GM18502 (cell line): ENCODE data around the gene RANBP17.

ENCODE experiments used
- ATAC-seq: cut with Tn5 transposase; IDR thresholded peaks from one replicate; pipeline ENCODE4 v1.9.1; 2021; ENCODE audit warnings: mild to moderate bottlenecking; ENCODE audit not compliant: unreplicated experiment, poor library complexity

Gene RANBP17

DNA sequence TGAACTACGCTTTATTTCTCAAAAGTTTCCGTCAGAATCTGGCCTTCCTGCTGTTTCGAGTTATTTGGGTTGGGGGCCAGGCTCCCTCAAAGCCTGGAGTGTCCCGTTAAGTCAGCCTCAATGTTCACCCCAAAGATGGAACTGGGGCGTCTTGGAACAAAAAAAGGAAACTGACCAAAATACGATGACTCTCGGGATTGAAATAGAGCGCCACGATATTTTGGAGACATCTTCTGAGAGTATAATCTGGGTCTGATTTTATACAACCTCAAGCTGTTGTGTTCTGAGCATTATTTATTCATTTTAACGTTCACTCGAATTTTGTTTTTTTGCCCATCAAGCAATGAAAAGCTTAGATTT is 475.4 kb downstream of the RANBP17 start:
- ATAC-seq = no peak

DNA sequence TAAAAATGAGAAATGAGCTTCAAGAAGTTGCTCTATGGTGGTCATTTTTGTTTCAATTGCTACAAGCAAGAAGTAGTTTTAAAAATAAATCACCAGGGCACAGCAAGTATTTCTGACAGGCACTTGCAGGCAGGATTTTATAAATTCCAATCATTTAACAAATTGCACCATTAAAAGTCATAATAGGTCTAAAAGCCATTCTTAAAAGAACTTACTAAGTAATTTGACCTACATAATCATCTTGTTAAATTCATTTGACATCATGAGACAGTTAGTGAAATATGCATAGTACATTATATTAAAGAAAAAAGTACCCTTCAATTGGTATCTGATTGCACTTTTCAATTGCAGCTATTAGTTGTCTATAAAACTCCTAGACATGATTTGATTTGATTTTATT is 478.2 kb downstream of the RANBP17 start:
- no peak for ATAC-seq

DNA sequence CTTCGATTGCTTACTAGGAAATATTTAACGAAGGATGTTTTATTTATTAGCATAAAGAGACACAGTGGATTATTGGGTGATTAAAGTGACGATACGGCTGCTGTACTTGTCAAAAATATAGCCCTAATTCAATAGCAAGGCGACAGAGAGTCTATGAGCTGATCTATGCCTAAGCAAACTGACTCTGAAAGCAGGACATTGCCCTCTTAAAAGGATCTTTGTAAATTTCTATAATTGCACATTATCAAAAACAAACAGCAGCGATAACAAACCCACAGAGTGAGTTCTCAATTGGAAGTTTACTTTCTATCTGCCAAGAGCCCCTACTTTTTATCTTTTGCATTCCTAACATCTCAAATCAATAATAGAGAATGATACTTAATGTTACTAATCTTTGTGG is 478.7 kb downstream of the RANBP17 start:
- no peak for ATAC-seq

DNA sequence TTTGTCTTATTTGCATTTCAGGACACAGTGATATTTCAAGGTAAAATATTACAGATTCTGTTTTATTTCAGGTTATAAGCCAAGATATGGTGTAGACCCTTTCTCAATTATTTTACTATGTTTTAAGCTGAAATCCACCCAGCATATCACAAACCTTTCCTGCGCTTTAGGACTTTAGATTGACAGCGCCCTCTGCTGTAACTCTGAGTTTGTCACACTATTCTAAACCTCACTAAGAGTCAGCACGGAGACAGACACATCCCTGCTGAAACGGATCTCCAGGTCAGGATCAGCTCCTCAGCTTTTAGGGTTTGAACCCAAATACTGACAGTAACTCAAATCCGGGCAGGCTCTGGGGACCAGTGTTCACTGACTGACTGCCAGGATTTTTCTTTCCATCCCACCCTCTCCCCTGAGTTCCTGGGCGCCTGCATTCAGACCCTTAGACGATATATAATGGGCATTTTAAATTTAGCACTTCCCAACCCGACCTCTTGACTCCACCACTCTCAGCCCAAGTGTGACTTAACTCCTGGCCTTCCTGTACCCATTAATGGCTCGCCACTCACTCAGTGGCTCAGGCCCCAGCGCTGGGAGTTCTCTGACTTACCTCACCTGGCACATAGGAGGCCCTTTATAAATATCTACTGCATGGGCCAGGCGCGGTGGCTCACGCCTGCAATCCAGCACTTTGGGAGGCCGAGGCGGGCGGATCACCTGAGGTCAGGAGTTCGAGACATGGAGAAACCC is 480.7 kb downstream of the RANBP17 start:
- ATAC-seq = peak; percentile 63

DNA sequence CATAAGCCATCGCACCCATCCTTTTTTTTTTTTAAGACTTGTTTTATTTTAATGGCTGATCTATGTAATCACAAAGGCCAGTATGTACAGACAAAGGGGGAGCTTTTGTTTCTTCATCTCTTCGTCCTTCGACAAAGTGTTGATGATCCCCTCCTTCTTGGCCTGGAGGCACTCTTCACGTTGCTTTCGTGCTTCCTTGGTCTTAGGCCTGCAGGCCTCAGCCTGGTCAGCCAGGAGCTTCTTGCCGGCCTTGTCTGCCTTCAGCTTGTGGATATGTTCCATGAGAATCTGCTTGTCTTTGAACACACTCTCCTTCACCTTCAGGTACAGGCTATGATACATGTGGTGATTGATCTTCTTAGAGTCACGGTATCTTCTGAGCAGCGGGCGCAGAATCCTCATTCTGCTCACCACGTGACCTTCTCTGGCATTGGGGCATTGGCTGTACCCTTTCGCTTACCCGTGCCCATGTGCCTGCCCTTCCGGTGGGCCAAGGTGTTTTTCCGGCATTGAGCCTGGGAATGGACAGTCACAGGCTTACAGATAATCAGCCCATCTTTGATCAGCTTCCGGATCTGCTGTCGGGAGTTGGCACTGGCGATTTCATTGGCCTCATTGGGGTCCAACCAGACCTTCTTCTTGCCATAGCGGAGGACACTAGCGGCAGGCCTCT is 483.3 kb downstream of the RANBP17 start:
- ATAC-seq = no peak
